WTC11 (cell line): ENCODE data around the gene POU2F1. TPM values are rescaled to one million over a fixed set of nuclear protein-coding genes. Genes with fewer than 3 reads are reported as not detected.

Experiments
- ATAC-seq: fragments of 200-7000 bp; cut with Tn5 transposase; 2 replicates; pipeline ENCODE4 v1.10.0; 2021; ENCODE audit warnings: mild to moderate bottlenecking, moderate library complexity
- CTCF ChIA-PET: fragments of 300-600 bp; sonication (Branson Sonifier 250); formaldehyde crosslinking; loops from one replicate; lab custom pipeline; 2021; ENCODE audit warnings: antibody characterized with exemption; lab: Charles Lee
- POLR2A ChIA-PET: fragments of 350-600 bp; sonication (Branson Sonifier 250); formaldehyde crosslinking; loops from one replicate; lab custom pipeline; 2021; ENCODE audit warnings: antibody characterized with exemption; lab: Charles Lee
- DNase-seq: peaks from one replicate; pipeline ENCODE4 v3.0.0; 2021; ENCODE audit warnings: low spot score
- H3K27ac Mint-ChIP-seq: 2 replicates; pipeline ENCODE4 v1.8.0; 2021; ENCODE audit warnings: mixed read lengths
- H3K27me3 Mint-ChIP-seq: 2 replicates; pipeline ENCODE4 v1.8.0; 2021; ENCODE audit warnings: low read depth, mild to moderate bottlenecking, moderate library complexity, mixed read lengths
- H3K36me3 Mint-ChIP-seq: 2 replicates; pipeline ENCODE4 v1.8.0; 2021; ENCODE audit warnings: mixed read lengths
- H3K4me1 Mint-ChIP-seq: 2 replicates; pipeline ENCODE4 v1.8.0; 2022; ENCODE audit warnings: mixed read lengths
- H3K4me3 Mint-ChIP-seq: 2 replicates; pipeline ENCODE4 v1.8.0; 2021; ENCODE audit warnings: mild to moderate bottlenecking, moderate library complexity, mixed read lengths
- H3K9me3 Mint-ChIP-seq: 2 replicates; pipeline ENCODE4 v1.8.0; 2021; ENCODE audit warnings: mixed read lengths
- CBFB ChIP-seq: sonication (generic); formaldehyde crosslinking; IDR thresholded peaks from 2 replicates; pipeline ENCODE4 v1.8.1; 2022; ENCODE audit warnings: mild to moderate bottlenecking, low read depth, missing genetic modification reagents
- CDX4 ChIP-seq: fragments of 250-450 bp; sonication (Bioruptor Pico); IDR thresholded peaks from 2 replicates; pipeline ENCODE4 v1.9.0; 2021; ENCODE audit warnings: moderate library complexity, mild to moderate bottlenecking, inconsistent platforms, borderline replicate concordance
- E2F4 ChIP-seq: sonication (generic); formaldehyde crosslinking; IDR thresholded peaks from 2 replicates; pipeline ENCODE4 v1.8.1; 2022; ENCODE audit warnings: low read depth, mild to moderate bottlenecking, moderate library complexity, missing genetic modification reagents, borderline replicate concordance
- FOXJ3 ChIP-seq: sonication (generic); formaldehyde crosslinking; IDR thresholded peaks from 2 replicates; pipeline ENCODE4 v1.9.0; 2021; ENCODE audit warnings: missing genetic modification reagents, mild to moderate bottlenecking, borderline replicate concordance
- FOXP4 ChIP-seq: sonication (generic); formaldehyde crosslinking; IDR thresholded peaks from 2 replicates; pipeline ENCODE4 v1.8.0; 2022; ENCODE audit warnings: mild to moderate bottlenecking, missing genetic modification reagents
- GABPB1 ChIP-seq: sonication (generic); formaldehyde crosslinking; IDR thresholded peaks from 2 replicates; pipeline ENCODE4 v1.8.1; 2023; ENCODE audit warnings: mild to moderate bottlenecking, missing genetic modification reagents
- GTF2I ChIP-seq: fragments of 250-450 bp; sonication (Bioruptor Pico); conservative IDR thresholded peaks from 2 replicates; pipeline ENCODE4 v1.4.0; 2021; ENCODE audit warnings: mild to moderate bottlenecking
- HMGA2 ChIP-seq: fragments of 250-450 bp; sonication (Bioruptor Pico); IDR thresholded peaks from 2 replicates; pipeline ENCODE4 v1.4.0; 2021; ENCODE audit warnings: mild to moderate bottlenecking, moderate library complexity
- IRF2 ChIP-seq: sonication (generic); formaldehyde crosslinking; IDR thresholded peaks from 2 replicates; pipeline ENCODE4 v1.8.0; 2022; ENCODE audit warnings: low read depth, missing genetic modification reagents, borderline replicate concordance
- KAT7 ChIP-seq: sonication (generic); formaldehyde crosslinking; IDR thresholded peaks from 2 replicates; pipeline ENCODE4 v1.8.1; 2023; ENCODE audit warnings: missing genetic modification reagents, mild to moderate bottlenecking, borderline replicate concordance
- MYBL2 ChIP-seq: sonication (generic); formaldehyde crosslinking; IDR thresholded peaks from 2 replicates; pipeline ENCODE4 v1.8.1; 2023; ENCODE audit warnings: mild to moderate bottlenecking, moderate library complexity, missing genetic modification reagents
- NFYB ChIP-seq: sonication (generic); formaldehyde crosslinking; conservative IDR thresholded peaks from 2 replicates; pipeline ENCODE4 v1.8.0; 2022; ENCODE audit warnings: low read depth, missing genetic modification reagents
- NR2C2 ChIP-seq: sonication (generic); formaldehyde crosslinking; IDR thresholded peaks from 2 replicates; pipeline ENCODE4 v1.8.0; 2022; ENCODE audit warnings: mild to moderate bottlenecking, missing genetic modification reagents
- OVOL2 ChIP-seq: fragments of 250-450 bp; sonication (Bioruptor Pico); IDR thresholded peaks from 2 replicates; pipeline ENCODE4 v1.9.0; 2021; ENCODE audit warnings: mild to moderate bottlenecking, borderline replicate concordance
- SMAD3 ChIP-seq: sonication (generic); formaldehyde crosslinking; IDR thresholded peaks from 2 replicates; pipeline ENCODE4 v1.8.0; 2022; ENCODE audit warnings: missing genetic modification reagents, mild to moderate bottlenecking, borderline replicate concordance
- ZNF263 ChIP-seq: sonication (generic); formaldehyde crosslinking; IDR thresholded peaks from 2 replicates; pipeline ENCODE4 v1.8.1; 2022; ENCODE audit warnings: low read depth, mild to moderate bottlenecking, moderate library complexity, missing genetic modification reagents
- ZNF317 ChIP-seq: sonication (generic); formaldehyde crosslinking; IDR thresholded peaks from 2 replicates; pipeline ENCODE4 v1.8.1; 2023; ENCODE audit warnings: low read depth, mild to moderate bottlenecking, moderate library complexity, missing genetic modification reagents, borderline replicate concordance
- ZNF416 ChIP-seq: fragments of 250-450 bp; sonication (Bioruptor Pico); IDR thresholded peaks from 2 replicates; pipeline ENCODE4 v1.9.0; 2021; ENCODE audit warnings: mild to moderate bottlenecking, inconsistent platforms
- total RNA-seq: library from RNA; stranded (reverse); gene quantifications from 3 replicates; pipeline ENCODE4 v1.2.3, GENCODE V29; 2021
- TF ChIP-seq, protein P1 (sequence below): sonication (generic); formaldehyde crosslinking; IDR thresholded peaks from 2 replicates; pipeline ENCODE4 v1.8.0; 2022; ENCODE audit warnings: mild to moderate bottlenecking, missing genetic modification reagents
- TF ChIP-seq, protein P2 (sequence below): fragments of 250-450 bp; sonication (Bioruptor Pico); IDR thresholded peaks from 2 replicates; pipeline ENCODE4 v1.9.0; 2021; ENCODE audit warnings: mild to moderate bottlenecking

The POU2F1 gene
- total RNA-seq, 1 experiment from 2014 or later, result 51.3 TPM

DNA sequence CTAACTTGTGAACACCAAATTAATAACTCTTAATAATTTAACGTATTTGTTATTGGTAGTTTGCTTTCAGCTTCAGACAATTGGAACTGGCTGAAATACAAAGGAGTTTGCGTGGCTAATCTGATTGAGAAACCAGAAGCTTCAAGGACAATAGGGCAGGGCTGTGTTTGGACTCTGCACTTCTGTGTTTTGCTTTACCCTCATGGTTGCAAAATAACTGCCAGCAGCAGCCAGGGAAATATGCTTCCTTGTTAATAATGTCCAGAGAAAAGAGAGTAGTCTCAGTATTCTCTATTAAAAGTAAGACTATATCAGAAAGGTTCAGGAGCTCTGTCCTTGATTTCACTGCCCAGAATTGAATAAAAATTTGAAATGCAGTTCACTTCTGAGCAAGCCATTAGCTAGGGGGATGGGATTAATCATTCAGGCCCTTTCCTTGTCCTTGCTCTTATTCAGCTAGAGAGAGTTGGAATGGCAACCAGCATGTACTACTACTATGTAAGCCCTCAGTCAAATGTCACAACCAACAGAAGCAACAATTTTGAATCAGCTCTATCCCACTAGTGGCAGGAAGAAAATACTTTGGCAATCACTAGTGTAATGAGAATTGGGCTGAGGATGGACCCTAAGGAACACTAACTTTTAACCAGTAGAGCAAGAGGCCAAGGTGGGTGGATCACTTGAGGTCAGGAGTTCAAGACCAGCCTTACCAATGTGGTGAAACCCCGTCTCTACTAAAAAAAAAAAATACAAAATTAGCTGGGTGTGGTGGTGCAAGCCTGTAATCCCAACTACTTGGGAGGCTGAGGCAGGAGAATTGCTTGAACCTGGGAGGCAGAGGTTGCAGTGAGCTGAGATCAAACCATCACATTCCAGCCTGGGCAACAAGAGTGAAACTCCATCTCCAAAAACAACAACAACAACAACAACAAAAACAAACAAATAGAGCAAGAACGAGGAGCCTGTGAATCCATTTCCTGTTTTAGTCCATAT, 76.8 kb downstream of the POU2F1 start:
- Mint-ChIP-seq H3K36me3 (no peaks in the 10 kb centered on the region; the same call in 1 of the 2 replicates), H3K27me3 (no peaks in the 10 kb centered on the region), H3K9me3 (peaks cover 12% of the 10 kb centered on the region), H3K4me3 (no peak overlapping the region), H3K27ac (peak overlapping the region; percentile 47), H3K4me1 (peaks cover 34% of the 10 kb centered on the region)
- ATAC-seq (no peak), DNase-seq (no peak)
- peak; percentile 34; the same call in 1 of the 2 replicates for TF ChIP-seq GABPB1 (CRISPR knock-in tag)
- TF ChIP-seq ZNF263 (CRISPR knock-in tag), result no peak
- POLR2A ChIA-PET, result no interaction called here
- CTCF ChIA-PET, result interaction anchor here (0.6 to 1.3 kb wide), 5 partner anchors 10 to 1489 kb away, joined by 4 to 5 read pairs (median 4); no protein-coding TSS in a partner anchor

DNA sequence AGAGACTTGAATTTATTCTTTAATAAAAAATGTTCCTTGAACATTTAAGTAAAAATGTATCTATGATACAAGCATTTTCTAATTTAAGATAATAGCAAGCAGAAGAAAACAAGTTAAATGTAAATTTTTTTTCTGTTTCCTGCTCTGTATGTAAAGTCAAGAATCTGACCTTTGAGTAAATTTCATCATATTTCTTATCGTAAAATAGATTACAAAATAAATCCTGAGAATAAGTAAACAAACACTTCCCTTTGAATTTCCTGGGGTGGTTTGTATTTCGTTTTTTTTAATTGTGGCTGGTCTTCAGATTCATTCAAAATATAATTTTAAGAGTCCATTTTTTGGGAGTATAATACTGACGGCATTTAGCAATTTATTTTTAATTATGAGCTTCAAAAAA, 77.6 kb downstream of the POU2F1 start:
- DNase-seq, result no peak
- Mint-ChIP-seq H3K9me3 (peaks cover 6% of the 10 kb centered on the region), H3K36me3 (no peaks in the 10 kb centered on the region; the same call in 1 of the 2 replicates), H3K27me3 (no peaks in the 10 kb centered on the region), H3K4me3 (no peak overlapping the region), H3K4me1 (peaks cover 42% of the 10 kb centered on the region), H3K27ac (no peak overlapping the region)
- no peak for ATAC-seq
- ChIA-PET CTCF (no interaction called here), POLR2A (no interaction called here)
- no peak for TF ChIP-seq E2F4
- no peak for TF ChIP-seq CBFB (CRISPR knock-in tag)
- TF ChIP-seq FOXJ3 (CRISPR knock-in tag), result no peak
- no peak for TF ChIP-seq ZNF317 (CRISPR knock-in tag)
- TF ChIP-seq ZNF416 (CRISPR knock-in tag), result no peak
- no peak for TF ChIP-seq OVOL2 (CRISPR knock-in tag)
- TF ChIP-seq HMGA2, result no peak
- no peak for TF ChIP-seq CDX4 (CRISPR knock-in tag)
- no peak for TF ChIP-seq GABPB1 (CRISPR knock-in tag)
- no peak for TF ChIP-seq NR2C2 (CRISPR knock-in tag)
- TF ChIP-seq NFYB, result no peak
- no peak for TF ChIP-seq MYBL2
- TF ChIP-seq SMAD3 (CRISPR knock-in tag), result no peak
- no peak for TF ChIP-seq FOXP4
- TF ChIP-seq, protein P1, sequence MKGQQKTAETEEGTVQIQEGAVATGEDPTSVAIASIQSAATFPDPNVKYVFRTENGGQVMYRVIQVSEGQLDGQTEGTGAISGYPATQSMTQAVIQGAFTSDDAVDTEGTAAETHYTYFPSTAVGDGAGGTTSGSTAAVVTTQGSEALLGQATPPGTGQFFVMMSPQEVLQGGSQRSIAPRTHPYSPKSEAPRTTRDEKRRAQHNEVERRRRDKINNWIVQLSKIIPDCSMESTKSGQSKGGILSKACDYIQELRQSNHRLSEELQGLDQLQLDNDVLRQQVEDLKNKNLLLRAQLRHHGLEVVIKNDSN (CRISPR knock-in tag), result no peak
- TF ChIP-seq IRF2 (CRISPR knock-in tag), result no peak
- TF ChIP-seq GTF2I (CRISPR knock-in tag), result no peak
- TF ChIP-seq, protein P2, sequence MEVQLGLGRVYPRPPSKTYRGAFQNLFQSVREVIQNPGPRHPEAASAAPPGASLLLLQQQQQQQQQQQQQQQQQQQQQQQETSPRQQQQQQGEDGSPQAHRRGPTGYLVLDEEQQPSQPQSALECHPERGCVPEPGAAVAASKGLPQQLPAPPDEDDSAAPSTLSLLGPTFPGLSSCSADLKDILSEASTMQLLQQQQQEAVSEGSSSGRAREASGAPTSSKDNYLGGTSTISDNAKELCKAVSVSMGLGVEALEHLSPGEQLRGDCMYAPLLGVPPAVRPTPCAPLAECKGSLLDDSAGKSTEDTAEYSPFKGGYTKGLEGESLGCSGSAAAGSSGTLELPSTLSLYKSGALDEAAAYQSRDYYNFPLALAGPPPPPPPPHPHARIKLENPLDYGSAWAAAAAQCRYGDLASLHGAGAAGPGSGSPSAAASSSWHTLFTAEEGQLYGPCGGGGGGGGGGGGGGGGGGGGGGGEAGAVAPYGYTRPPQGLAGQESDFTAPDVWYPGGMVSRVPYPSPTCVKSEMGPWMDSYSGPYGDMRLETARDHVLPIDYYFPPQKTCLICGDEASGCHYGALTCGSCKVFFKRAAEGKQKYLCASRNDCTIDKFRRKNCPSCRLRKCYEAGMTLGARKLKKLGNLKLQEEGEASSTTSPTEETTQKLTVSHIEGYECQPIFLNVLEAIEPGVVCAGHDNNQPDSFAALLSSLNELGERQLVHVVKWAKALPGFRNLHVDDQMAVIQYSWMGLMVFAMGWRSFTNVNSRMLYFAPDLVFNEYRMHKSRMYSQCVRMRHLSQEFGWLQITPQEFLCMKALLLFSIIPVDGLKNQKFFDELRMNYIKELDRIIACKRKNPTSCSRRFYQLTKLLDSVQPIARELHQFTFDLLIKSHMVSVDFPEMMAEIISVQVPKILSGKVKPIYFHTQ, result no peak
- no peak for TF ChIP-seq KAT7
